ENCODE data around the gene FUT2.

FUT2 gene

DNA sequence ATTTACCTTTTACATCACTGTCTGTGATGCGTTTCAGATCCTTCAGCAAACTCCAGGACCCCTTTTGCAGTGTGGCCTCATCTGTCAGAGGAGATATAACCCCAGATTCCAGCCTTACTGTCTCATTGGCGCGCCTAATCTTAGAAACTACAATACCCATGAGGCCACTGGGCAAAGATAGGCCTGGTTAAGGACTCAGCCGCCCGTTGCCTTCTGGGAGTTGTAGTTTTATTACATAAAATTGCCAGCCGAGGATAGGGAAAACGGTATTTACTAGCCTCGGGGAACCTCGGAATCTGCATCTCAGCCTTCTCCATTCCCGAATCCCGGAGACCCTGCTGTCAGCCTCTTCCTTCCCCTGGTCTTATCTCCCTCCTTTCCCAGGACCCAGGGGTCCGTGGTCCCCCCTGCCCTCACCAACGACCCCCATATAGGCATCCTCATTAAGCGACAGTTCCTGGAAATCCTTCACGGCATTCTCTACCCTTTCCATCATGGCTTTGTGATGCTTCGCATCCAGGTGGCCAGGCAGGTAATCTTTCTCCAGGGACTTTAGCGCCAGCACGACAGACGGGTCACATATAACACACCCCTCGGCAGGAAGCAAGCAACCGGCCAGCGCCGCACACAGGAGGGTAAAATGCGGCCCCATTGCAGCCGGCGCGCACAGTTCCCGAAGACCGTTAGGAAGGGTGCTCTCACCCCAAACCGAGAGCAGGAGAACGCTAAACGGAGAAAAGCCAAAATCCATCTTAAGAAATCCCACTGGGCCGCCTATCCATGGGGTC, 49.6 kb downstream of the FUT2 start:
- H3K9me3 Mint-ChIP-seq = no peaks in the 10 kb centered on the region
- H3K36me3 Mint-ChIP-seq (ENCODE audit: low read depth) = no peaks in the 10 kb centered on the region
- H3K27me3 Mint-ChIP-seq = peaks cover 19% of the 10 kb centered on the region
- peaks cover 16% of the 10 kb centered on the region for H3K4me1 Mint-ChIP-seq (ENCODE audit: low read depth)
- no peak overlapping the region for H3K27ac Mint-ChIP-seq
- H3K4me3 Mint-ChIP-seq = no peak overlapping the region

GRCh38 chr19:48746110-48746509, 50.3 kb downstream of the FUT2 start:
- peak overlapping the region; percentile 21 for H3K4me3 Mint-ChIP-seq

DNA sequence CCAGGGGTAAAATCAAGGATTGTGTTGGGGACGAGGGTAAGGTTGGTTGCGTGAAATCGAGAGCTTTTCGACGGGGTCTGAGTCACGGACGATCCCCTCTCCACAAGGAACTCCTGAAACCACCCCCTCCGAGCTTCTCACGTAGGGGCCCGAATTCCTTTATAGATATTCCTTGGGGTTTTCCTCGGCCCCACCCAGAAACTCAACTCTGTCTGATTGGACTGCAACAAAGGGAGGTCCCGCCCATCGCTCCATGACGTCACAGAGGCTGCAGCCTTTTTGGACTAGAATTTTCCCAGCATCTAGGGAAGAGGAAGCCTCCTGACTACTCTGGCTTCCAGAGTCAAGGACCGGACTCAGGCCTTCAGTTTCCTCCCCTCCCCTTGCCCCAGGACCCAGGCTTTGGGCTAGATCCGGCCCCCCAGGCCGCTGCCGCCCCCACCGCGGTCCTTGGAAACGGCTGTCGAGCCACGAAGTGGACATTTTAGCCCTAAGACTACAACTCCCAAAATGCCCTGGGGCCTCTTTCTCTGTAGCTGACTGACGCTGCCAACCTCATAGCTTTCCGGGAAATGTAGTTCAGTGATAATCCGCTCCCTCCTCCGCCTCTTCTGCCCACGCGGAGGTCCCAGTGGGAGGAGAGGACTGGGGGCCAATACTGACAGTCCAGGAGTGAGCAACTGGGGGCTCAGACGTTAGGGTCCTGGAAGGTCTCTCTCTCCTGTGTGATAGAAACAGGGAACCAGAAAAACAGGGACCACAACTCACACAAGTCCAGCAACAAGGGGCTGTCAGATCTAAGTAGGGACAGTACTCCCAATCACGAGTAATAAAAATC, 51.2 kb downstream of the FUT2 start, which contains the start of gene IZUMO1:
Gene IZUMO1 (minus strand): TSS at position 172 of the 838 bp plus-strand sequence. CDS start 1,050 bp downstream, outside the sequence.
- Mint-ChIP-seq H3K27me3 (peaks cover 22% of the 10 kb centered on the region), H3K4me1 (ENCODE audit: low read depth) (peaks cover 12% of the 10 kb centered on the region), H3K36me3 (ENCODE audit: low read depth) (no peaks in the 10 kb centered on the region), H3K27ac (peak within 1 kb of the TSS; percentile 48), H3K4me3 (peak within 1 kb of the TSS; percentile 21), H3K9me3 (no peaks in the 10 kb centered on the region)

More at GRCh38 chr19:48746110-48746509, 50.3 kb downstream of the FUT2 start:
- H3K36me3 Mint-ChIP-seq (ENCODE audit: low read depth) = no peaks in the 10 kb centered on the region
- H3K4me1 Mint-ChIP-seq (ENCODE audit: low read depth) = peaks cover 12% of the 10 kb centered on the region
- H3K27me3 Mint-ChIP-seq = peaks cover 19% of the 10 kb centered on the region
- peak overlapping the region; percentile 48 for H3K27ac Mint-ChIP-seq
- no peaks in the 10 kb centered on the region for H3K9me3 Mint-ChIP-seq

- H3K4me3 Mint-ChIP-seq = no peak overlapping the region
- no peaks in the 10 kb centered on the region for H3K36me3 Mint-ChIP-seq (ENCODE audit: low read depth)
- H3K4me1 Mint-ChIP-seq (ENCODE audit: low read depth) = peaks cover 23% of the 10 kb centered on the region
- H3K27ac Mint-ChIP-seq = no peak overlapping the region
- H3K27me3 Mint-ChIP-seq = peaks cover 41% of the 10 kb centered on the region
- no peaks in the 10 kb centered on the region for H3K9me3 Mint-ChIP-seq
Observed at GRCh38 chr19:48749571-48750198, 53.9 kb downstream of the FUT2 start.

DNA sequence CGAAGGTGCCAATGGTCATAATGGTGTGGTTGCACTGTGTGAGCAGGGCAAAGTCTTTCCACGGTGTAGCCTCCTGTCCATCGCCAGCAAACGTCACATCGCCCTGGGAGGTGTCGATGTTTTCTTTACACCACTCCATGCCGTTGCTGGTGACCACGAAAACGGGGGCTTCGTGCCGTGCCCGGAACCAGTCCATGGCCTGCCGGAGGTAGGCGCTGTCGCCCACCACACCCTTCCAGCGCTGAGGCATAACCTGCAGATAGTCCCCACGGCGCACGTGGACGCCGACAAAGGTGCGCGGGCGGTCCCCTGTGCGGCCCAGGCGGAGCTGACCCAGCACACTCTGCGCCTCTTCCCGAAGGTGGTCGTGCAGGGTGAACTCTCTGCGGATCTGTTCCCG, 54.6 kb downstream of the FUT2 start:
- Mint-ChIP-seq H3K27me3 (peaks cover 45% of the 10 kb centered on the region), H3K27ac (no peak overlapping the region)

DNA sequence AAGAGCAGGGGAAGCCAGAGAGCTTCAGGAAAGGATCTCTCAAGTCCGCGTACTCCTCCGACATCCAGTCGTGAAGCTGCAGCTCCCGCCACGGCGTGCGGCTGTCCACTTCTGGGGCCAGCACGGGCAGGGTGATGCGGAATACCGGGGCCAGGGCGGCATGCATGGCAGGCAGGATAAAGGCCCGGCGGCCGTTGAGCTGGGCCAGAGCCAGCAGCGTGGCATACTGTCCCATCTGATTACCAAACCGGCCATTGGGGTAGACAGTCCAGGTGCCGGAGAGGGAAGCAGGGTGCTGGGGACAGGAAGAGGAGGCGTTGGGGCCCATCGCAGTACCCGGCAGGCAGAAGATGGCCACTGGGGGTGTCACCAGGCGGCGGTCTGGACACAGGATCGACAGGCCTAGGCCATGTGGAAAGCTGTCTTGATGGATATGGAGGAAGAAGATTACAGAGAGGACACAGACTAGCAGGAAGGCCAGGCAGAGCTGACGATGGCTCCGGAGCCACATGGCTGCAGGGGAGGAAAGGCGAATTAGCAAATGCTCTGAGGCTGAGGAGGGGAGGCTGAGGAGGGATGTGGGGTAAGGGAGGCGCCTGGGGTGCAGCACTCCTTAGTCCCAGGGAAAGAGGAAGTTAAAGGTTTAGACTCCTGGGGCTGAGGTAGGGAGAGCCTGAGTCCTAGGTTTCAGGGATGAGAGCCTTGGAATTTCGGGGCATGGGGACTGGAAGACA, 55.2 kb downstream of the FUT2 start:
- Mint-ChIP-seq H3K27ac (no peak overlapping the region), H3K36me3 (ENCODE audit: low read depth) (no peaks in the 10 kb centered on the region), H3K27me3 (peaks cover 41% of the 10 kb centered on the region), H3K4me1 (ENCODE audit: low read depth) (peaks cover 23% of the 10 kb centered on the region), H3K4me3 (no peak overlapping the region), H3K9me3 (no peaks in the 10 kb centered on the region)

More for the DNA sequence above, 54.6 kb downstream of the FUT2 start:
- no peak overlapping the region for H3K4me3 Mint-ChIP-seq
- H3K36me3 Mint-ChIP-seq (ENCODE audit: low read depth) = no peaks in the 10 kb centered on the region
- no peaks in the 10 kb centered on the region for H3K9me3 Mint-ChIP-seq
- H3K4me1 Mint-ChIP-seq (ENCODE audit: low read depth) = peaks cover 23% of the 10 kb centered on the region

DNA sequence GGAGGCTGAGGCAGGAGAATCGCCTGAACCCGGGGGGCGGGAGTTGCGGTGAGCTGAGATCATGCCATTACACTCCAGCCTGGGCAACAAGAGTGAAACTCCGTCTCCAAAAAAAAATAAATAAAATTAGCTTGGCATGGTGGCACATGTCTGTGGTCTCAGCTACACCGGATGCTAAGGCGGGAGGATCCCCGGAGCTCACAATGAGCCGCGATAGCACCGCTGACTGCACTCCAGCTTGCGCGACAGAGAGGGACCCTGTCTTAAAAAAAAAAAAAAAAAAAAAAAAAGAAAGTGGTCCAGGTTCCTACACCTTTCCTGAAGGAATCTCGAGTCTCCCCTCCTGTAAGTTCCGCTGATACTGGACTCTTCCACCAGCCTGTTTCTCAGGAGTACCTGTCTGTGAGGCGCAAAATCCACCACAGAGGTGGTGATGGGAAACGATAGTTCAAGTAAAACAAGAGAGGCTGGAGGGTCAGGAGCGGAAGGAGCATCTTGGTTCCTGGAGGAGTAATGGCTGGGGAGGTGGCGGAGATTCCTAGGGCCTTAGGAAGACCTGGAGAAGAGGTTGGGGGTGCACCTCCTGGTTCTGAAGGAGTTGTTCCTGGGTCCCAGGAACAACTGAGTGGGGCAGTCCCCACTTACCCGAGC, 56.2 kb downstream of the FUT2 start:
- Mint-ChIP-seq H3K9me3 (no peaks in the 10 kb centered on the region), H3K36me3 (ENCODE audit: low read depth) (no peaks in the 10 kb centered on the region), H3K27ac (no peak overlapping the region), H3K4me3 (peak overlapping the region; percentile 73), H3K4me1 (ENCODE audit: low read depth) (peaks cover 14% of the 10 kb centered on the region), H3K27me3 (peaks cover 34% of the 10 kb centered on the region)

DNA sequence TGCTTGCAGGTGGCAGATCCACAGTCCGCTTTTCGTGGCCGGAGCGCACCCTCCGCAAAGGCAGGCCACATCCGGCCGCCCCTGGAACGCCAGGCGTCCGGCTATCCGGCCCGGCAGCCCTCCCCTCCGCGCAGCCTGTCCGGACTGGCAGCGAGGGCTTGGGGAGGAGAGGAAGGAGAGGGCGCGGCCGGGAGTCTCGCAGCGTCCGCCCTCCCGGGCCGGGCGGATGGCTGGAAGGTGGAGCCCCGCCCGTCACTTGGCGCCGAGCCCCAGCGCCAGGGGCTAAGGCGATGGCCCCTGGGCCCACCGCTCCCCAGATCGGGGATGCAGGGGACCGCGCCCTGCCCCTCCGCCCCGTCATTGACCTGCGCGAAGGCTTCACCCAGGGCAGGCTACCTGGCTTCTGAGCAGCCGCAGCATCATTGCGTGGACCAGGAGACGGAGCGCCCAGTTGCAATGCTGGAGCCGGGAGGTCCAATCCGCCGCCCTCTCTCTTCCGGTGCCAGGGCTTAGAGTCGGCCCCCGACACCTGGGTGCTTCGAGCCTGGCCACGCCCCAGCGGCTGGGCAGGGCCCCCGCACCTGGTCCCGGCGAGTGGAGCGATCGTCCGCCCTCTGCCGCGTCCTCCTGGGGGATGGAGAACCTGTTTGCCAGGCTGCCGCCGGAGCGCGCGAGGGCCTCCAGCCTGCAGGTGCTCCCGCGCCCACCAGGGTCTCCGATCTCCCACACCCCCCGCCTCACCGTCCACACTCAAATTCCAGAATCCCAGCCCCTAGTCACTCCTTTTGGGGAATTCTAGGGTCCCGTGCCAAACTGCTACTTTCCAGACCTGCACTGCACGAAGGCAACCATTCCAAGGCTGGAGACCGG, 57.0 kb downstream of the FUT2 start, which contains the start of gene FUT1:
Gene FUT1 (minus strand): TSS at position 146 of the 870 bp plus-strand sequence. CDS start 1,360 bp downstream, outside the sequence.
- Mint-ChIP-seq H3K9me3 (no peaks in the 10 kb centered on the region), H3K4me3 (peak within 1 kb of the TSS; percentile 73), H3K36me3 (ENCODE audit: low read depth) (no peaks in the 10 kb centered on the region), H3K27me3 (peaks cover 34% of the 10 kb centered on the region), H3K4me1 (ENCODE audit: low read depth) (peaks cover 14% of the 10 kb centered on the region), H3K27ac (no peak within 1 kb of the TSS)

DNA sequence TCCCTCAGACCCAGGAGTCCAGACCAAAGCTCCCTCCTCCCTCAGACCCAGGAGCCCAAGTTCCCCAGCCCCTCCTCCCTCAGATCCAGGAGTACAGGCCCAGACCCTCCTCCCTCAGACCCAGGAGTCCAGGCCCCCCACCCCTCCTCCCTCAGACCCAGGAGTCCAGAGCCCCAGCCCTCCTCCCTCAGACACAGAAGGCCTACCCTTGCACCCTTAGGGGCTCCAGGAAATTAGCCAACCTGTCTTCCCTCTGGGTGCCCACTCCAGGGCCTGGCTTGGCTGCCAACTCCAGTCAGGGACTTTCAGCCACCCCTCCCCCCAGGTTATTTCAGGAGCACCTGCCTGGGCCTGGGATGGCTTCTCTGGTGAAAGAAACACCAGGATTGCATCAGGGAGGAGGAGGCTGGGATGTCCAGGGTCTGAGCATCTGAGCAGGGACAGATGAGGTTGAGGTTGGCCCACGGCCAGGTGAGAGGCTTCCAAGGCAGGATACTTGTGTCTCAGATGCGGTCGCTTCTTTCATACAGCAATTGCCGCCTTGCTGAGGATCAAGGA, 59.4 kb downstream of the FUT2 start, which contains the start of gene FGF21:
Gene FGF21 (plus strand): TSS at position 441 of the 558 bp plus-strand sequence. CDS start 713 bp downstream, outside the sequence.
- Mint-ChIP-seq H3K4me3 (no peak within 1 kb of the TSS), H3K9me3 (no peaks in the 10 kb centered on the region), H3K27ac (no peak within 1 kb of the TSS), H3K4me1 (ENCODE audit: low read depth) (peaks cover 14% of the 10 kb centered on the region), H3K27me3 (peaks cover 34% of the 10 kb centered on the region), H3K36me3 (ENCODE audit: low read depth) (no peaks in the 10 kb centered on the region)
